ENCODE measurements around the gene MCCC1.

- no peak for TF ChIP-seq CTCF (IDR thresholded peaks at IDR 0.05)
- no peak for TF ChIP-seq ZFX (IDR thresholded peaks at IDR 0.05; ENCODE audit: borderline replicate concordance)
Observed at GRCh38 chr3:183100376-183100775, 1.1 kb upstream of the MCCC1 start.

All from 22Rv1 (cell line).